Fibroblast of gingiva (primary cell): Measurements from ENCODE around the gene CENPI.
"Not testable (repeated sequence)": the region's sequence is repeated elsewhere in the genome, so short reads cannot be mapped to it uniquely, and the experiment has no call there.

ENCODE experiments used
- DNase-seq: peaks from one replicate; pipeline ENCODE4 v3.0.0-alpha.2; 2011; ENCODE audit warnings: low read depth

CENPI gene, protein sequence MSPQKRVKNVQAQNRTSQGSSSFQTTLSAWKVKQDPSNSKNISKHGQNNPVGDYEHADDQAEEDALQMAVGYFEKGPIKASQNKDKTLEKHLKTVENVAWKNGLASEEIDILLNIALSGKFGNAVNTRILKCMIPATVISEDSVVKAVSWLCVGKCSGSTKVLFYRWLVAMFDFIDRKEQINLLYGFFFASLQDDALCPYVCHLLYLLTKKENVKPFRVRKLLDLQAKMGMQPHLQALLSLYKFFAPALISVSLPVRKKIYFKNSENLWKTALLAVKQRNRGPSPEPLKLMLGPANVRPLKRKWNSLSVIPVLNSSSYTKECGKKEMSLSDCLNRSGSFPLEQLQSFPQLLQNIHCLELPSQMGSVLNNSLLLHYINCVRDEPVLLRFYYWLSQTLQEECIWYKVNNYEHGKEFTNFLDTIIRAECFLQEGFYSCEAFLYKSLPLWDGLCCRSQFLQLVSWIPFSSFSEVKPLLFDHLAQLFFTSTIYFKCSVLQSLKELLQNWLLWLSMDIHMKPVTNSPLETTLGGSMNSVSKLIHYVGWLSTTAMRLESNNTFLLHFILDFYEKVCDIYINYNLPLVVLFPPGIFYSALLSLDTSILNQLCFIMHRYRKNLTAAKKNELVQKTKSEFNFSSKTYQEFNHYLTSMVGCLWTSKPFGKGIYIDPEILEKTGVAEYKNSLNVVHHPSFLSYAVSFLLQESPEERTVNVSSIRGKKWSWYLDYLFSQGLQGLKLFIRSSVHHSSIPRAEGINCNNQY

DNA sequence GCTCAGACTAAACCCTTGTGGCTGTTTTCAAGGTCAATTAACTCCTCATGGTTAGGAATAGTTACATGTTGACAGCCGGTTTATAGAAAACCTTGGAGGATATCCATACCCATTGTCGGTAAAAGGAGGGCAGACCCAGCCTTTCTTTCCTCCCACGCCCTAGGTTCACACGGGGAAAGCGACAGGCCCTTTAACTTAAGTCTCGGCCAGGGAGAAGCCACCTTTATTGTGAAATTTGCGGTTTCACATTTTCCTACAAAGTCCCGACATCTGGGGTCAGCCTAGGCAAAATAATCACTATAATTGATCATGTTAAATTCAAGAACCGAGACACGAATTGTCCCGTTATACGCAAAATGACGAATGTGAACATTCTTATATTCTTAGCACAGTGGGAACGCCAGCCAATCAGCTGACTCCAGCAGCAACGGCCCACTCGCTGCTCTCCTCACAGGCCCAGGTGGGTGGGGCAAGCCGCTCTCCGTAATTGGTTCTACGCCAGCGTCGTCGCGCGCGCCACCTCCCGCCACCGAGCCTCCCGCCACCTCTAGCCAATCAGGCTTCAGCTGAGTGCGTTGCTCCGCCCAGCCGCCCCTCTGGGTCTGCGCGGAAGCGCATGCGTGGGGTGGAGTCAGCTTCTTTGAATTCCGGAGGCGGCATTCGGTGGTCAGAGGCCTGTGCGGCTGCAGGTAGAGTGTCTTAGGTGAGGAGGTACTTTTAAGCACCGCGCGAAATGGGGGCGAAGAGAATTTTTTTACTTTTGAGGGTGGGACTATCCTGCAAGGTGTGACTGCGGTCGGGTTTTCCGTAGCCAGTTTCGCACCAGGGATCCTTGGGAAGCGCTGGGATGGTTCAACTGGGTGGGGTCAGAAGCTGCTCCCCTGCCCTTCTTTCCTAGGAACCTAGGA, at the start of gene CENPI:
CENPI (plus strand) TSS at position 659 of the 908 bp plus-strand sequence. CDS start 2,867 bp downstream, outside the sequence.
- DNase-seq: peak; percentile 92

DNA sequence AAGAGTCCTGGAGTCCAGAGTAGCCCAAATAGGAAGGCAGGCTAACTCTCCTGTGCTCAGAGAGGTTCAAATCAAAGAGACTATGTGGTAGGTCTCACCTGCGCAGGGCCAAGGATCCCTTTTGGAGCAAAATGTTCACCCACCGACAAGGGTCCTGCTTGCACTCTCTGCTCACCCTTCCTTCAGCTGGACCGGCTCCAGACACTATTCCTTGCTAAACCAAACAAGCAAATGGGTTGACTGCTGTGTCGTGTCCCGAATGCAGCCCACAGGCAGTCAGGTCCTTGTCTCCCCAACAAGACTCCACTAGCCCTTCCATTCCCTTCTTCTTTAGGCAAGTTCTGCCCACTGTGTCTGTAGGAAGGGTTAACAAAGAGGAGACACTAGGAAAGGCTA, 46.9 kb upstream of the CENPI start:
- DNase-seq: no peak

DNA sequence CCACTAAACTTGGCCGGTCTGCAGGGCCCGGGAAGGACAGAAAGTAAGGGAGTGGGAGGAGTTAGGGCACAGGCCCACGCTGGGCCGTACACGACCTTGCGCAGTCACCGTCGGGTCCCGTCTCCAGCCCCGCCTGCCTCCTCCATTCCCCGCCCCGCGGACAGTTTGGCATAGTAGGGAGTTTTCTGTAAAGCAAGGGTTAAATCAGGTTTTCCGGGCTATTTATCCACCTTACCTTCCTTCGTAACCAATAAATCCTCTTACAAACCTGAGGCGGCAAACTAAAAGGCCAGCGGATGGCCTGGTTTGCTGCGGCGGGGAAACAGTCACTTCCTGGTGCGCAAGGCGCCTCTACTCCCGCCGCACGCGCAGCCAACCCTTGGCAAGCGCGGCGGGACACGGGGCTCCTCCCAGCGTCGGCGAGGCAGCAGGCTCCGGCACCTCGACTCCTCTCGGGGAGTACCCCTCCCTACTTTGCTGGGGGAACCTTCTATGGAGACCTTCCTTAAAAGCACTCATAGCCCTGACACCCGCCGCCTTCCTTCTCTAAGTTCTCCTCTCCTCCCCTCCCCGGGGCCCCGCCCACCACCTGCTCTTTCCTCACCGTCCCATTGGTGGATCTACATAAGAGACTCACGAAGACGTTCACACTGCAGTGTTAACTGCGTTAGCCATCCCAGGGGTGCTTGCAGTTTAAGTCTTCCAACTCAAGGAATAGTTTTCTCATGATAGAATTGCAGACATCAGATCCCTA, 46.3 kb upstream of the CENPI start, which contains the start of gene TRMT2B:
TRMT2B (minus strand) TSS at position 563 of the 754 bp plus-strand sequence. CDS start 9,822 bp downstream, outside the sequence.
- peak; percentile 60 for DNase-seq

DNA sequence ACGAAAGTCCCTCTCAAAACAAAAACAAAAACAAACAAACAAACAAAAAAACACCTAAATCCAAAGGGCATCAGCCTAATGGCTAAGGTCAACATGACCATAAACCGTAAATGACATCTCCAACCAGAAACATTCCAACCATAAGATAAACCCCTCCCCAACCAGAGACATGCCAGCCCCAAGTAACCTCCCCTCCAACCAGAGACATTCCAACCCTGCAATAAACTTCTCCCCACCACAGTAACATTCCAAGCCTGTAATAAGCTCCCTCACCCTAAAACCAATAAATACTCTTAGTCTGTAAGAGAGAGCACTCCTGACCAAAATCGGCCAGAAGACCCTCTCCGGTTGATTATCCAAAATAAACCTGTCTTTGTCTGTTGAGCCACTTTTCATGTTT, 41.5 kb upstream of the CENPI start:
- DNase-seq: not testable (repeated sequence)

DNA sequence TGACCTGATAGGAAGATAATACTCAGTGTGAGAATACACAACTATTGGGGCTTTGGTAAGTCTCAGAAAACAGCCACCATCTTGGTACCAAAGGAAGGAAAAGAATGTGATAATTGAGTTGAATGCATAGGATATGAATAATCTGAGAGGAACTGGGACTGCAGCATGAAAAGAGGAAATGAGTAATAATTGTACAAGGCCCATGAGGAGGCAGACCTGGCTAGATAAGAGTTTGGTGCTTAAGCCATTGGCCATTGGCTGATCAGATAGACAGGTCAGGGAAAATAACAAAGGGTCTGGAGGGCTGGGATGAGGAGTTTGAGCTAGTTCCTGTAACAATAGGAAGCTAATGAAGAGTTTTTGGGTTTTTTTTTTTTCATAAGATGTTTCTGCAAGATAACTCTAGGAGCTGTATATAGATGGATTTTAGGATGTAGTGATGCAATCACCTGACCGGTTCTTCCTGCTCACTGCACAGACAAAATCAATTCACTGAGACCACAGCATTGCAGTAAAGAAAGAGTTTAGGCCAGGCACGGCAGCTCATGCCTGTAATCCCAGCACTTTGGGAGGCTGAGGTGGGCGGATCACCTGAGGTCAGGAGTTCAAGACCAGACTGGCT, 40.8 kb upstream of the CENPI start:
- DNase-seq: no peak

DNA sequence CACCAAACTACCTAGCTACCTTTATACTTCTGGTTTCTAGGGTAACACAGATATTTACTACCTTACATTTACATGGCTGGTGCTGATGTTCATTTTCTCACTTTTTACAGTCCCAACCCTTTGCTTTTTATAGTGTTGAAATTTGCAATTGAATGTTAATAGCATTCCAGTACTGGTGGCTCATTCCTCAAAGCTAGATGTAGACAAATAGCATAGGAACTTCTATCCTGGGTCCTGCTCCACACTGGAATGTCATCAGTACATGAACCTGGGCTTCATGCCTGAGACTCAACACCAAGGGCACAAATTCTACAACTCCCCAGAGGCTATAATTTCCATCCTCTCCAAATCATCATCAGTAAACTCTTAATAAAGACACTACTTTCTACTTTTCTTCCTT, 35.8 kb upstream of the CENPI start:
- DNase-seq: peak; percentile 0

DNA sequence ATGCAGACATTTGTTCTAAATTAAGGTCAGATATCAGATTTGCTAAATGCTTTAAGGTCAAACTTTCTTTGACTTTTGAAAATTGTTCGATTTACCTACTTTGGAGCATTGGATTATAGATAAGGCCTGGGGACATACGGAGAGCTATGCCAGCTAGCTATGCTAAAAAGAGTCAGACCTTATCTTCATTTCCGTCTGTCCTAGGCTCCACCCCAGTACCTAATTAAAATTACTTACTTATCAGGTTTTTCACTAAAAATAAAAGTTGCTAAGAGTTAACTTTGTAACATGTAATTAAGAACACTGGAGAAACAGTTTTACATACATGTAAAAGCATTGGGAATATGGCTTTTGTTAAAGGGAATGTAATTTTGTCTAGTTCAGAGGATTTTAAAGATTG, 26.4 kb upstream of the CENPI start:
- no peak for DNase-seq

DNA sequence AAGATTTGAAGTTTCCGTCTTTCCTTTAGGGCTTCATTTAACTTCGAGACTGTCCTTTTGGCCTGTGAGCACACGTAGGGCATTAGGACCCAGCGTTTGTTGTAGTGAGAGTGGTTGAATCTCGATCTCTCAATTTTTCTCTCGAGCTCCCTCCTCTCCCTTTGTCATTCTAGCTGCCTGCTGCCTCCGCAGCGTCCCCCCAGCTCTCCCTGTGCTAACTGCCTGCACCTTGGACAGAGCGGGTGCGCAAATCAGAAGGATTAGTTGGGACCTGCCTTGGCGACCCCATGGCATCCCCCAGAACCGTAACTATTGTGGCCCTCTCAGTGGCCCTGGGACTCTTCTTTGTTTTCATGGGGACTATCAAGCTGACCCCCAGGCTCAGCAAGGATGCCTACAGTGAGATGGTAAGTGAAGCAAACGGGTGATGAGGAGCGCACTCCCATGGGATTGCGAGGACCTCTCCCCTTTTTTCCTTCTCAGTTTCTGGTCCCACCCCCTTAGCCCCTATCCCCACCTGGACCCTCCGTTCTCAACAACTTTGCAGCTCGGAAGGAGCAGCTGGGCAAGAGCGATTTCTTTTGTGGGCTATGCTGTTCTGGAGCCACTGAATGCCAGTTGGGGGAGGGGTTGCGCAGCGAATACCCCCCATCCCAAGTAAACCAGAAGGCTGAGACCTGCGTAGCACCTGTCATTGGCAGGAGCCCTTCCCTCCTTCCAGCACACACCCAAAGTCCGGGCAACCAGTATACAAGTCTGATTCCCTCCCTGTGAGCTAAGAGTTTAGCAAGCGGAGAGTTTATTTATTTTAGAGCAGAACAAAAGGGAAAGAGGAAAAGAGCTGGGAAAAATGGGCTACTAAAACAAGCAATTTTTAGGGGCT, 19.0 kb upstream of the CENPI start, which contains the start of gene TMEM35A:
TMEM35A (plus strand) TSS at position 164 of the 883 bp plus-strand sequence; CDS start at position 288, 124 bp downstream.
- peak; percentile 18 for DNase-seq

DNA sequence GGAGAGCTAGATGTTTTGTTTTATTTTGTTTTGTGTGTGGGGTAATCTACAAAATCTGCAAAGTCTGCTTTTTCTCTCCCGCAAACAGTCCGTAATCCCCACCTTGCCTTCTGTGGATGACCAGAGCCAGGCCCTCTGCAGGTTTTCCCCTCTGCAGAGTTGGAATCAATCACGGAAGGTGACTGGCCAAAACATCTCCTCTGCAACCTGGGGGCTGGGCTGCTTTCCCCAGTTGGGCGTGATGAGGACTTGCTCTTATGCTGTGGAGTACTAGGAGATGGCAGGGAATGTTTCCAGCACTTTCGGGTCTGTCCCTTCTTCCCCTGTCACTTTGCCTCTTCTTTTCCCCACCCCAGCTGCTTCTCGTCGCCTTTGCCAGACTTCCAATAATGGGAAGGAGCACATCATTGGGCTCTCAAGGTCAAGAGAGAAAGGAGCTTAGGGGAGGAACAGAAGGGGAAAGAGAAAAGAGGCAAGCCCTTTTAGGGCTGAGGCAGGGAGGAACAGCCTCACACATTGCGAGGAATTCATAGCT, 18.2 kb upstream of the CENPI start:
- DNase-seq: no peak

DNA sequence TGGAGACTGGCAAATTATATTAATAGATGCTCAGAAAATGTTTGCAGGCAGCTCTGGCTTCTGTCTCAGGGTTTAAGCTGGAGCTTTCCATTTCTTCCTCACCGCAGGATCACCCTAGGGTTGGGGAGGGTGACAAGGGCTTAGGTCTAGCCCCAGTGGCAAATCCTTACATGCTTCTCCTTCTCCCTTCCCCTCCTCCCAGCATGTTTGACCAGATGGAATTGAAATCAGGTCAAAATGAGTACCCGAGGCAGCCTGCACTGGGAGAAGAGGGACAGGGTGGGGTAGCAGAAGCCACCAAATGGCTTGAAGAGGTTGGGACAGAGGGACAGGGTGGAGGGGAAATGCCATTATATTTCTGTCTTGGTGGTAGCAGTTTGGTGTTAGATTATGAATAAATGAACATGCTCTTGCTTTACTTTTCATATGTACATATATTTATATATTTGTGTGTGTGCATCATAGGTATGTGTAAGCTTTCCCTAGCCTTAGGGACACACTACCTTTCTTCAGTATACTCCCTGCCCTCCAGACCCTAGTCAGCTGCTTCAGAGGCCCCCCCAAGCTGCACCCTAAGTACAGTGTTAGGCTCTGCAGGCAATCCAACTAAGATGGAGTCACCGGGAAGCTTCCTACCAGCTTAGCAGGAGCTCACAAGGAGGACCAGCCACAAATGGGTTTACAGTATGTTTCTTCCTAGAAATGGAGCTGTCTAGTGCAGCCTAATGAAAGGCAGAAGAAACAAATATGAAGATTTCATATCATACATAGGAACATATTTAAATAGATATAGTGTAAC, 17.5 kb upstream of the CENPI start:
- no peak for DNase-seq

DNA sequence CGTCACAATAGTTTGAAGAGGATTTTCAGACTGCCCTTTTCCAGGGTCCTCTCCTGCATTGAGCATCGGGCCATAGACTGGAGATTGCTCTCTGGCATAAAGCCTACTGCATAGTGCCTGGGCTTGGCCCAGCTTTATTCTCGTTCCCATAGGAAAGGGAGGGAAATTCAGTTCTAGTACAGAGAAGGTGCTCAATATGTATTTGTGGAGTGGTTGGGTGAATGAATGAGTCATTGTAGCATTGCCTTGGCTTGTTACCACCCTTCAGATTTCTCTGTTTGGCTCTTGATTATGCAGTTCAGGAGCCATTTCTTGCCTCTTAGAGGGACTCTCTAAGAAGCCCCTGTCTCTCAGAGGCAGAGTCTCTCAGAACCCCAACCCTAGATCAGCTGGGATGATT, 16.8 kb upstream of the CENPI start:
- no peak for DNase-seq

DNA sequence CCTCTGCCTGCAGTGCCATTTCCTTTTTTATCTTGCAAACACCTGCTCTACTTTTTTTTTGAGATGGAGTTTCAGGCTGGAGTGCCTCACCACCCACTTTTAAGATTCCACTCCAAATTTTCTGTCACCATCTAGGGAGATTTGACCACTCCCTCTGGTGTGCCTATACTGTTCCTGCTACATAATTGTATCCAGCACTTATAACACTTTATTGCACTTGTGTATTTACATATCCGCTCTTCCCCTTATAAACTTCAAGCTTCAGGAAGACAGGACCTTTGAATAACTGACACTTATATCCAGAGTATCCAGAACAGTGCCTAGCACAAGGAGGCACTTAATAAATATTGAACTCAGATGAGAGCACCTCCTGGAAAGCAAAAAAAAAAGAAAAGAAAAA, 6.2 kb upstream of the CENPI start:
- no peak for DNase-seq

DNA sequence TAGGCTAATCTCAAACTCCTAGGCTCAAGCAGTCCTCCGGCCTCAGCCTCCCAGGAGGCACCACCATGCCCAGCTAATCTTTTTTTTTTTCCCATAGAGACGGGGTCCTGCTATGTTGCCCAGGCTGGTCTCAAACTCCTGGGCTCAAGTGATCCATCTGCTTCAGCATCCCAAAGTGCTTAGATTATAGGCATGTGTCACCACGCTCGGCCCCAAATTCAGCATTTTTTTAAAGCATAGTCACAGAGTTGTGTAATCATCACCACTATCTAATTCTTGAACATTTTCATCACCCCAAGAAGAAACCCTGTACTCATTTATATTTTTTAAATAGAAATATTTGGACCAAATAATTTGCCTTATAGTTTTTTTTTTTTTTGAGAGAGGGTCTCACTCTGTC, 10.3 kb downstream of the CENPI start:
- DNase-seq: peak; percentile 45

DNA sequence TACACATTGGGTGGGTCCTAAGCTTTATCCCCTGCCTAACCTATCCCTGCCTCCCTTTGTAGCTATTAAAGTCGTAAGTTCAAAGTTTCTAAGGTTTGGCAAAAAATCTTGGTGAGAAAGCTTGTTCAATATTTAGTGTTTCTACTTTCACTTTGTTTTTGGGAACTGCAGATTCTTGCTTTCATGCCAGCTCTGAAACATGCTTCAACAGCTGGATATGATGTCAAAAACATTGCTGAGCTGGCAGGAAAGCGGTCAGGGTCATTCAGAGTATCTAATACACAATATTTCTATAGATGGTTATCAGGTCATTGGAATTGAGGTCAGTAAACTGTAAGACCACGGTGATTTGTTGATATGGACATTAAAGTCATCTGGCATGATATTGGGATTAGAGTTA, 19.7 kb downstream of the CENPI start:
- DNase-seq: peak; percentile 29

DNA sequence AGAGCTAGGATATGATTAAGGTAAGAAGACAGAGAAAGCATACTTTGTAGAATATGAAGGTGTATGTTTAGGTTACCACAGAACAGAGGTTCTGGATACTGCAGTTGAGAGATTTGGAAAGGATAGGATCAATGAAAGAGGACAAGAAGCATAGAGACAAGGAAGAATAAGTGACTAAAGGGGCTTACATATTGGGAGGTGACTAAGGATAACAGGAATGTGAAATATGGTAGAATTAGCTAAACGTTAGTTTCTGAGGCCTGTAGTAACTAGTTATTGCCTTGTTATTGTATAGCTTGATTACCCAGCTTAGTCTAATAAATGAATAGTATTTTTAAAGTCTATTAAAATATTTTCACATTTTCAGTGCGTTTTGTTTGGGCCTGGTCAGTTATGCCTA, 38.2 kb downstream of the CENPI start:
- no peak for DNase-seq
